Central memory CD8-positive, alpha-beta T cell (primary cell): ENCODE results near the gene NR3C2.
"Not testable (repeated sequence)": the region's sequence is repeated elsewhere in the genome, so short reads cannot be mapped to it uniquely, and the experiment has no call there.

Experiments
- ATAC-seq: fragments of 150-1000 bp; cut with Tn5 transposase; replicated peaks from 2 replicates; pipeline ENCODE4 v1.10.0; 2022; ENCODE audit warnings: mild to moderate bottlenecking, moderate FRiP score, moderate number of reproducible peaks; ENCODE audit not compliant: poor library complexity, severe bottlenecking; ENCODE audit errors: extremely low read depth
- DNase-seq, 2 donors: peaks; one replicate each; pipeline ENCODE4 v3.0.0; 2021; ENCODE audit warnings: low spot score in 2 of 2
- H3K27ac Mint-ChIP-seq: one replicate; pipeline ENCODE4 v1.8.0; 2022; ENCODE audit warnings: low read depth, mild to moderate bottlenecking, moderate library complexity, mixed read lengths
- H3K27me3 Mint-ChIP-seq: one replicate; pipeline ENCODE4 v1.8.0; 2022; ENCODE audit warnings: mixed read lengths
- H3K36me3 Mint-ChIP-seq: one replicate; pipeline ENCODE4 v1.8.0; 2022; ENCODE audit warnings: mild to moderate bottlenecking, moderate library complexity, mixed read lengths; ENCODE audit not compliant: insufficient read depth
- H3K4me1 Mint-ChIP-seq: one replicate; pipeline ENCODE4 v1.8.0; 2022; ENCODE audit warnings: mixed read lengths
- H3K4me3 Mint-ChIP-seq: one replicate; pipeline ENCODE4 v1.8.0; 2022; ENCODE audit warnings: mild to moderate bottlenecking, moderate library complexity, mixed read lengths
- H3K9me3 Mint-ChIP-seq: one replicate; pipeline ENCODE4 v1.8.0; 2022; ENCODE audit warnings: mixed read lengths

NR3C2 gene

GRCh38 chr4:148152868-148153625 lies 289.2 kb downstream of the NR3C2 start:
- no peaks in the 10 kb centered on the region for H3K4me1 Mint-ChIP-seq

GRCh38 chr4:148151806-148152205 lies 290.4 kb downstream of the NR3C2 start:
- Mint-ChIP-seq H3K27ac (no peak overlapping the region), H3K4me3 (no peak overlapping the region), H3K27me3 (no peaks in the 10 kb centered on the region), H3K4me1 (no peaks in the 10 kb centered on the region), H3K36me3 (peaks cover 12% of the 10 kb centered on the region), H3K9me3 (no peaks in the 10 kb centered on the region)
- DNase-seq (no peak), ATAC-seq (no peak)

More at GRCh38 chr4:148152868-148153625, 289.2 kb downstream of the NR3C2 start:
- no peak overlapping the region for H3K4me3 Mint-ChIP-seq
- peaks cover 12% of the 10 kb centered on the region for H3K36me3 Mint-ChIP-seq
- DNase-seq: no peak
- H3K9me3 Mint-ChIP-seq: no peaks in the 10 kb centered on the region
- no peaks in the 10 kb centered on the region for H3K27me3 Mint-ChIP-seq
- ATAC-seq: no peak
- no peak overlapping the region for H3K27ac Mint-ChIP-seq

GRCh38 chr4:148145475-148145874 lies 296.7 kb downstream of the NR3C2 start:
- peaks cover 12% of the 10 kb centered on the region for H3K36me3 Mint-ChIP-seq
- no peaks in the 10 kb centered on the region for H3K27me3 Mint-ChIP-seq

GRCh38 chr4:148143174-148143573 lies 299.0 kb downstream of the NR3C2 start:
- H3K4me1 Mint-ChIP-seq: peaks cover 5% of the 10 kb centered on the region
- no peaks in the 10 kb centered on the region for H3K9me3 Mint-ChIP-seq
- peaks cover 4% of the 10 kb centered on the region for H3K36me3 Mint-ChIP-seq
- H3K27ac Mint-ChIP-seq: no peak overlapping the region
- ATAC-seq: no peak
- no peaks in the 10 kb centered on the region for H3K27me3 Mint-ChIP-seq
- no peak overlapping the region for H3K4me3 Mint-ChIP-seq
- no peak for DNase-seq

More at GRCh38 chr4:148145475-148145874, 296.7 kb downstream of the NR3C2 start:
- Mint-ChIP-seq H3K9me3 (no peaks in the 10 kb centered on the region), H3K27ac (peak overlapping the region; percentile 1), H3K4me1 (no peaks in the 10 kb centered on the region), H3K4me3 (no peak overlapping the region)
- no peak for DNase-seq
- ATAC-seq: no peak

GRCh38 chr4:148141501-148141900 lies 300.7 kb downstream of the NR3C2 start:
- Mint-ChIP-seq H3K27me3 (no peaks in the 10 kb centered on the region), H3K36me3 (peaks cover 4% of the 10 kb centered on the region), H3K27ac (no peak overlapping the region), H3K4me1 (peaks cover 5% of the 10 kb centered on the region), H3K4me3 (no peak overlapping the region), H3K9me3 (no peaks in the 10 kb centered on the region)
- no peak for DNase-seq
- no peak for ATAC-seq

- Mint-ChIP-seq H3K36me3 (peaks cover 2% of the 10 kb centered on the region), H3K4me1 (no peaks in the 10 kb centered on the region), H3K4me3 (no peak overlapping the region), H3K27ac (no peak overlapping the region), H3K9me3 (peaks cover 8% of the 10 kb centered on the region), H3K27me3 (no peaks in the 10 kb centered on the region)
- ATAC-seq (no peak), DNase-seq (no peak)
Observed at GRCh38 chr4:148126825-148127224, 315.4 kb downstream of the NR3C2 start.

GRCh38 chr4:148124512-148124911 lies 317.7 kb downstream of the NR3C2 start:
- DNase-seq (no peak), ATAC-seq (no peak)
- Mint-ChIP-seq H3K36me3 (peaks cover 3% of the 10 kb centered on the region), H3K27ac (no peak overlapping the region), H3K4me3 (no peak overlapping the region), H3K4me1 (no peaks in the 10 kb centered on the region), H3K27me3 (no peaks in the 10 kb centered on the region), H3K9me3 (peaks cover 8% of the 10 kb centered on the region)

GRCh38 chr4:148123161-148123560 lies 319.1 kb downstream of the NR3C2 start:
- not testable (repeated sequence) for H3K36me3 Mint-ChIP-seq, H3K9me3 Mint-ChIP-seq, H3K4me1 Mint-ChIP-seq, H3K27me3 Mint-ChIP-seq, H3K4me3 Mint-ChIP-seq, DNase-seq, ATAC-seq, H3K27ac Mint-ChIP-seq

- H3K9me3 Mint-ChIP-seq: peaks cover 8% of the 10 kb centered on the region
- H3K36me3 Mint-ChIP-seq: peaks cover 7% of the 10 kb centered on the region
- ATAC-seq (no peak), DNase-seq (no peak)
- H3K27ac Mint-ChIP-seq: no peak overlapping the region
- no peak overlapping the region for H3K4me3 Mint-ChIP-seq
- peaks cover 16% of the 10 kb centered on the region for H3K4me1 Mint-ChIP-seq
- H3K27me3 Mint-ChIP-seq: no peaks in the 10 kb centered on the region
Observed at GRCh38 chr4:148120216-148120615, 322.0 kb downstream of the NR3C2 start.

- Mint-ChIP-seq H3K27me3 (no peaks in the 10 kb centered on the region), H3K27ac (peak overlapping the region; percentile 3), H3K9me3 (peaks cover 7% of the 10 kb centered on the region), H3K4me1 (peaks cover 16% of the 10 kb centered on the region), H3K36me3 (peaks cover 7% of the 10 kb centered on the region), H3K4me3 (no peak overlapping the region)
- DNase-seq (no peak), ATAC-seq (no peak)
Observed at GRCh38 chr4:148118633-148119032, 323.6 kb downstream of the NR3C2 start.

- H3K27ac Mint-ChIP-seq: peak overlapping the region; percentile 3
- DNase-seq (no peak), ATAC-seq (no peak)
- peaks cover 16% of the 10 kb centered on the region for H3K4me1 Mint-ChIP-seq
- peaks cover 2% of the 10 kb centered on the region for H3K9me3 Mint-ChIP-seq
- peaks cover 12% of the 10 kb centered on the region for H3K36me3 Mint-ChIP-seq
- no peaks in the 10 kb centered on the region for H3K27me3 Mint-ChIP-seq
- H3K4me3 Mint-ChIP-seq: no peak overlapping the region
Observed at GRCh38 chr4:148118179-148118578, 324.0 kb downstream of the NR3C2 start.

GRCh38 chr4:148116969-148117368 lies 325.2 kb downstream of the NR3C2 start:
- peaks cover 13% of the 10 kb centered on the region for H3K36me3 Mint-ChIP-seq
- DNase-seq: no peak
- H3K4me3 Mint-ChIP-seq: no peak overlapping the region
- no peaks in the 10 kb centered on the region for H3K27me3 Mint-ChIP-seq
- ATAC-seq: no peak
- no peaks in the 10 kb centered on the region for H3K9me3 Mint-ChIP-seq
- peaks cover 16% of the 10 kb centered on the region for H3K4me1 Mint-ChIP-seq
- H3K27ac Mint-ChIP-seq: no peak overlapping the region

- Mint-ChIP-seq H3K4me3 (no peak overlapping the region), H3K4me1 (peaks cover 16% of the 10 kb centered on the region), H3K36me3 (peaks cover 13% of the 10 kb centered on the region), H3K27ac (no peak overlapping the region), H3K27me3 (no peaks in the 10 kb centered on the region), H3K9me3 (no peaks in the 10 kb centered on the region)
- DNase-seq (no peak), ATAC-seq (no peak)
Observed at GRCh38 chr4:148116264-148116663, 325.9 kb downstream of the NR3C2 start.
